Urinary bladder (tissue), 4 donors: ENCODE data around the gene NAPSA. TPM values are rescaled to one million over a fixed set of nuclear protein-coding genes. Genes with fewer than 3 reads are reported as not detected.

ENCODE experiments used
- DNase-seq: peaks from one replicate; pipeline ENCODE4 v3.0.0-alpha.2; 2015; ENCODE audit errors: extremely low spot score
- H3K27ac ChIP-seq: one replicate; pipeline ENCODE4 v1.5.1; 2013; ENCODE audit warnings: low read depth, mild to moderate bottlenecking, moderate library complexity
- H3K36me3 ChIP-seq: one replicate; pipeline ENCODE4 v1.6.1; 2013; ENCODE audit warnings: mild to moderate bottlenecking, moderate library complexity; ENCODE audit not compliant: insufficient read depth
- H3K4me1 ChIP-seq: one replicate; pipeline ENCODE4 v1.6.1; 2013; ENCODE audit warnings: mild to moderate bottlenecking, moderate library complexity; ENCODE audit not compliant: insufficient read depth
- H3K4me3 ChIP-seq: one replicate; pipeline ENCODE4 v1.5.1; 2013; ENCODE audit warnings: low read depth, low read length
- WGBS: extraction: QIAGEN DNeasy Blood & Tissue Kit; methylation state at CpG from one replicate; pipeline ENCODE4 v1.1.7; 2013; 5-methylcytosine and 5-hydroxymethylcytosine counted together
- polyA plus RNA-seq: library from polyadenylated mRNA; stranded (reverse); fragments of 200-250 nt; gene quantifications from one replicate; pipeline ENCODE4 v1.2.3, GENCODE V29; 2013
- total RNA-seq: library from RNA; depleted of rRNA; stranded (reverse); fragments of >200 nt; gene quantifications from one replicate; pipeline ENCODE4 v1.2.3, GENCODE V29; 2014
- donor health status: healthy with polysubstance abuse.
- donor health status: healthy.

The NAPSA gene
- total RNA-seq: 0.58 TPM
- 0.77 TPM for polyA plus RNA-seq

DNA sequence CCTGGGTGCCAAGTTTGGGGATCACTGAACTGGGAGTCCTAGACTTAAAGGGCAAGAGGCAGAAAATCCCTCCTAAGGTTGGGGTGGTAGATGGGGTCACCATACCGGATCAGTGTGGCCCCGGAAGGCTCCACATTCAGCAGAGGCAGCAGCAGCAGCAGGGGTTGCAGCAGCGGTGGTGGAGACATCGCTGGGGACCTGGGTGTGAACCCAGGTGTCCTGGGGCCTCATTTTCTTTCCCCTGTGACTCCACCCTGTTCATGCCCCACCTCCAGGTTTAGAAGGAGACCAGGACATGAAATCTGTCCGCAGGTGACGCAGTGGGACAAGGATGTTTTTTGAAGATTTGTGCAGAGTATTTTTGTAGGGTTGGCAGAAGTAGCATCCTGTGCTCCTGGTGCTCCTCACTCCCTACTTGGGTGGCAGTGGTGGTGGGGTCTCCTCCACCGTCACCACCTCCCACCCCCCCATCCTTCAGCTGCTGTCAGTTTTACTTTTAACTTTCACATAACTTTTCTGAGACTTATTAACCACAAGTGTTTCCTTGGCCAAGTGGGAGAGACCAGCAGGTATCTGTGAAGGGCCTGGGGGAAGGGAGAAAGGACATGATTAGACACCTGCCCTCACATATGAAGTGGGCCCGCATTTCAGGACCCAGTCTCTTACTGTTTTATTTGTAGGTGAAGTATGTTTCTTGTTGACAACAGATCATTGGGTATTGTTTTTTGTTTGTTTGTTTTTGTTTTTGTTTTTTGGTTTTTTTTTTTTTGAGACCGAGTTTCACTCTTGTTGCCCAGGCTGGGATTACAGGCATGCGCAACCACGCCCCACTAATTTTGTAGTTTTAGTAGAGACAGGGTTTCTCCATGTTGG lies at the start of gene NAPSA:
Gene NAPSA (minus strand): TSS at position 206 of the 873 bp plus-strand sequence. CDS start 18 bp downstream, at position 188.
- H3K4me1 ChIP-seq: no peaks in the 10 kb centered on the region
- 81% methylated on average over 11 of the region's 11 CpGs for WGBS
- DNase-seq: no peak
- H3K36me3 ChIP-seq: no peaks in the 10 kb centered on the region
- H3K27ac ChIP-seq: no peak within 1 kb of the TSS
- no peak within 1 kb of the TSS for H3K4me3 ChIP-seq

DNA sequence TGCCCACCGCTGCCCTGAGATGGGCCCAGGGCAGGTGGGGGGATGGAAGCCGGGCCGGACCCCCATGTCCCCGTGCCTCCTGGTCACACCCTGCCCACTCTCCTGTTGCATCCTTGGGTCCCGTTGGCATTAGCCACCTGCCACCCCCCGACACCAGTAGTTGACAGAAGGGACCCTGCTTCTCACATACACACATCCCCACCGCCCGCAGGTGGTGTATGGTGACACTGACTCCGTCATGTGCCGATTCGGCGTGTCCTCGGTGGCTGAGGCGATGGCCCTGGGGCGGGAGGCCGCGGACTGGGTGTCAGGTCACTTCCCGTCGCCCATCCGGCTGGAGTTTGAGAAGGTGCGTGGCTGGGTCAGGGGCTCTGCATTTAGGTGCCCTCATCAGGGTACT lies 48.1 kb upstream of the NAPSA start:
- H3K4me1 ChIP-seq: no peaks in the 10 kb centered on the region
- no peak overlapping the region for H3K4me3 ChIP-seq
- H3K36me3 ChIP-seq: no peaks in the 10 kb centered on the region
- H3K27ac ChIP-seq: no peak overlapping the region
- WGBS: 94% methylated on average over 21 of the region's 21 CpGs
- DNase-seq: no peak

DNA sequence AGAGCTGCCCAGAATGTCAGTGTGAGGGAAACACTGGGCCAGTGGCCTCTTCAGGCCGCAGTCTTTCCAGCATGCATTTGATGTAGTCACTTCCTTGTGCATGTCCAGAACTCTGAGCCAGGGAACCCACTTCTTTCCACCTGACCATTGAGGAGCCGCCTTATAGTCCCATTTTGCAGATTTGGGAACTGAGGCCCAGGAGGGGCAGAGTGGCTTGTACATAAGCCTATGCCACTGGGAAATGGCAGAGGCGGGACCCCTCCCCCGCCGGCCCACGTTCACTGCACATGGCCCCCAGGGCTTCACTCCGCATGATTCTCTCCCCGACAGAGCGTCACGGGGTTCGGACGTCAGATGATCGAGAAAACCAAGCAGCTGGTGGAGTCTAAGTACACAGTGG lies 47.7 kb upstream of the NAPSA start:
- DNase-seq: no peak
- 93% methylated on average over 13 of the region's 13 CpGs for WGBS
- H3K36me3 ChIP-seq: no peaks in the 10 kb centered on the region
- no peaks in the 10 kb centered on the region for H3K4me1 ChIP-seq
- no peak overlapping the region for H3K4me3 ChIP-seq
- H3K27ac ChIP-seq: no peak overlapping the region

DNA sequence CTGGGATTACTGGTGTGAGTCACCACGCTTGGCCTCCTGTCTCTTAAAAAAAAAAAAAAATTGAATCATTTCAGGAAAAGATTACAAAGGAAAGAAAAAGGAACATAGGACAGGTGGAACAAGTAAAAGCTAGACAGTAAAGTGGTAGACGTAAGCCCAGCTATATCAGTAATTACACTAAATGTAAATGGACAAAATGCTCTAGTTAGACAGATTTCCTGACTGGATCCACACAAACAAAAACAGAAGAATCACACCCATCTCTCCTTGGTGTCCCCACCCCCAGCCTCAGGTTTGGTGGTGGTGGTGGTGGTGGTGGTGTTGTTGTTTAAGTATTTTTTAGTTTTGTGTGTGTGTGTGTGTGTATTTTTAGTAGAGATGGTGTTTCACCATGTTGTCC lies 47.0 kb upstream of the NAPSA start:
- Histone ChIP-seq H3K4me3 (no peak overlapping the region), H3K4me1 (no peaks in the 10 kb centered on the region), H3K27ac (no peak overlapping the region), H3K36me3 (no peaks in the 10 kb centered on the region)
- WGBS: 91% methylated on average over 2 of the region's 2 CpGs
- DNase-seq: no peak

DNA sequence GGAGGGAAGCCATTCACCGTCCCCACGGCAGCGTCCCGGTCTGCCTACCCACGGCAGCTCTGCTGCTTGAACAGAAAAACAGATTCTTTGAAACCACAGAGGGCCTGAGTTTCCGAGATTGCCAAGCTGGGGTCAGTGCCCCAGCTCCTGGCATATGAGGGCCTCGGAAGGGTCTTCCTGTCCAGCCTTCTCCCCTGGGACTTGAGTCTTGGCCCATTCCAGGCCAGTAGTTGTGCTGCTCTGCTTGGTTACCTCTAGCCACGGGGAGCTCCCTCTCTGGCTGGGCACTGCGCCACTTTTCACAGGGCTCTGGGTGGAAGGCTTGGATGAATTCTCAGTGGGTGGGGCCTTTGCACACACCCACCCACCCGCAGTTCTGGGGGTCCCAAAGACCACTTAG lies 44.7 kb upstream of the NAPSA start:
- 85% methylated on average over 10 of the region's 10 CpGs for WGBS
- no peak overlapping the region for H3K4me3 ChIP-seq
- H3K4me1 ChIP-seq: no peaks in the 10 kb centered on the region
- H3K27ac ChIP-seq: no peak overlapping the region
- DNase-seq: no peak
- H3K36me3 ChIP-seq: no peaks in the 10 kb centered on the region

DNA sequence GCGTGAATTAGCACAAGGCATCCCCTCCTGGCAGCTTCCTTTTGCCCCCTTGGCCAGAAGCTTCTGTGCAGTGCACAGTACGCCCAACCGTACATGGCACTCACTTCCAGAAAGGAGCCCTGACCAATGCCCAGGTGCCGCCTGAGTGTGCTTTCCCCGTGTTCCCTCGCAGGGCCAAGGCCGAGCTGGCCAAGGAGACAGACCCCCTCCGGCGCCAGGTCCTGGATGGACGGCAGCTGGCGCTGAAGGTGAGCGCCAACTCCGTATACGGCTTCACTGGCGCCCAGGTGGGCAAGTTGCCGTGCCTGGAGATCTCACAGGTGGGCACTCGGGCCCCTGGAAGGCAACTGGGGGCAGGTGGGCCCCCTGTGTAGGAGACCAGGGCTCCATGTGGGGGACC lies 43.9 kb upstream of the NAPSA start:
- 96% methylated on average over 17 of the region's 17 CpGs for WGBS
- H3K27ac ChIP-seq: no peak overlapping the region
- DNase-seq: no peak
- no peaks in the 10 kb centered on the region for H3K36me3 ChIP-seq
- H3K4me1 ChIP-seq: no peaks in the 10 kb centered on the region
- no peak overlapping the region for H3K4me3 ChIP-seq

DNA sequence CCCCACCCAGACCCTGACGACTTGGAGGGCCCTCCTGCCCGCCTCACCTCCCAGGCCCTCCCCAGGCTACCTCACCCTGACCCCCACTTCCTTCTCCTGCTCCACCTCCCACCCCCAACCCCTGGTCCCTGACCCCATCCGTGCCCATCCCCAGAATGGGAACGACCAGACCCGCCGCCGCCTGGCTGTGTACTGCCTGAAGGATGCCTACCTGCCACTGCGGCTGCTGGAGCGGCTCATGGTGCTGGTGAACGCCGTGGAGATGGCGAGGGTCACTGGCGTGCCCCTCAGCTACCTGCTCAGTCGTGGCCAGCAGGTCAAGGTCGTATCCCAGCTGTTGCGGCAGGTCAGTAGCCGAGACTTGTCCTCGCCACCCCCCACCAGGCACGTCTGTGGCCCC lies 41.4 kb upstream of the NAPSA start:
- Histone ChIP-seq H3K36me3 (no peaks in the 10 kb centered on the region), H3K4me3 (no peak overlapping the region), H3K4me1 (no peaks in the 10 kb centered on the region), H3K27ac (no peak overlapping the region)
- WGBS: 95% methylated on average over 19 of the region's 19 CpGs
- no peak for DNase-seq

DNA sequence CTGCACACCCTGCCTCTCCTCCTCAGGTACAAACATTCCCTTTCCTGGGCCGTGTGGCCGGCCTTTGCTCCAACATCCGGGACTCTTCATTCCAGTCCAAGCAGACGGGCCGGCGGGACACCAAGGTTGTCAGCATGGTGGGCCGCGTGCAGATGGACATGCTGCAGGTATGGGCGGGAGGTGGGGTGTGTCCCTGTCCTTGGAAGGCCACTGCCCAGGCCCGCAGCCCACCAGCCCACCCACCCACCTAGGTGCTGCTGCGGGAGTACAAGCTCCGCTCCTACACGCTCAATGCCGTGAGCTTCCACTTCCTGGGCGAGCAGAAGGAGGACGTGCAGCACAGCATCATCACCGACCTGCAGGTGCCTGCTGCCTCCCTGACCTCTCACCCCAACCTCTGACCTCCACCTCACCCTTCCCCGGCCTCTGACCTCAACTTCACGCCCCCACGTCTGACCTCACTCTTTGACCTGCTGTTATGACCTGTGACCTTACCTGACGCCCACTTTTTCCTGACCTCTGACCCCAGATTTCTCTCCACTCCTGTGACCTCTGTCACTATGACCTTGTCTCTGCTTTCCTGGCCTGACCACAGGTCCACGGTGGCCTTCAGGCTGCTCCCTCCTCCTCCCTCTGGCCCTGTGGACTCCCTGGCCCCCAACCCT lies 40.8 kb upstream of the NAPSA start:
- Histone ChIP-seq H3K36me3 (no peaks in the 10 kb centered on the region), H3K4me3 (no peak overlapping the region), H3K27ac (no peak overlapping the region), H3K4me1 (no peaks in the 10 kb centered on the region)
- no peak for DNase-seq
- WGBS: 93% methylated on average over 22 of the region's 22 CpGs

DNA sequence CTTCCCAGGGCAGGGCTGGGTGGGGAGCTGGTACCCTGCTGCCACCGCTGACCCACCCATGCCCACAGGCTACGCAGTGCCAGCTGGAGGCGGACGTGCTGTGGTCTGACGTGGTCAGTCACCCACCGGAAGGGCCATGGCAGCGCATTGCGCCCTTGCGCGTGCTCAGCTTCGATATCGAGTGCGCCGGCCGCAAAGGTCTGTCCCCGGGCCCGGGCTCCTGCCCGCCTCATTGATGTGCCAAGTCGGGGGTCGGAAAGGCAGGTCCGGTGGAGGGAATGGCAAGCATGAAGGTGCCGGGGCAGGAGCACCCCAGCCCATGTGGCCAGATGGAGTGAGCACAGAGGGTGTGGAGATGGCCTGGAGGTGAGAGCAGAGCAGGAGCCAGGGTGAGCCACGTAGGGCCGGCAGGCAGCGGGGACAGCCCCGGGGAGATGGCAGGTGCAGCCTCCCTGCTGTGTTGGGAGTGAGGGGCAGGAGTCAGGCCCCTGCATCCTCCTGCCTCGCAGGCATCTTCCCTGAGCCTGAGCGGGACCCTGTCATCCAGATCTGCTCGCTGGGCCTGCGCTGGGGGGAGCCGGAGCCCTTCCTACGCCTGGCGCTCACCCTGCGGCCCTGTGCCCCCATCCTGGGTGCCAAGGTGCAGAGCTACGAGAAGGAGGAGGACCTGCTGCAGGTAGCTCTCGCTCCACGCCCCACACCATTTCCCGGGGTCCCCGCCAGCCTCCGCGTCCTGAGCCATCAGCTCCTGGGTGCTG lies 37.3 kb upstream of the NAPSA start:
- Histone ChIP-seq H3K4me1 (no peaks in the 10 kb centered on the region), H3K36me3 (no peaks in the 10 kb centered on the region), H3K27ac (no peak overlapping the region), H3K4me3 (no peak overlapping the region)
- 98% methylated on average over 41 of the region's 41 CpGs for WGBS
- no peak for DNase-seq

DNA sequence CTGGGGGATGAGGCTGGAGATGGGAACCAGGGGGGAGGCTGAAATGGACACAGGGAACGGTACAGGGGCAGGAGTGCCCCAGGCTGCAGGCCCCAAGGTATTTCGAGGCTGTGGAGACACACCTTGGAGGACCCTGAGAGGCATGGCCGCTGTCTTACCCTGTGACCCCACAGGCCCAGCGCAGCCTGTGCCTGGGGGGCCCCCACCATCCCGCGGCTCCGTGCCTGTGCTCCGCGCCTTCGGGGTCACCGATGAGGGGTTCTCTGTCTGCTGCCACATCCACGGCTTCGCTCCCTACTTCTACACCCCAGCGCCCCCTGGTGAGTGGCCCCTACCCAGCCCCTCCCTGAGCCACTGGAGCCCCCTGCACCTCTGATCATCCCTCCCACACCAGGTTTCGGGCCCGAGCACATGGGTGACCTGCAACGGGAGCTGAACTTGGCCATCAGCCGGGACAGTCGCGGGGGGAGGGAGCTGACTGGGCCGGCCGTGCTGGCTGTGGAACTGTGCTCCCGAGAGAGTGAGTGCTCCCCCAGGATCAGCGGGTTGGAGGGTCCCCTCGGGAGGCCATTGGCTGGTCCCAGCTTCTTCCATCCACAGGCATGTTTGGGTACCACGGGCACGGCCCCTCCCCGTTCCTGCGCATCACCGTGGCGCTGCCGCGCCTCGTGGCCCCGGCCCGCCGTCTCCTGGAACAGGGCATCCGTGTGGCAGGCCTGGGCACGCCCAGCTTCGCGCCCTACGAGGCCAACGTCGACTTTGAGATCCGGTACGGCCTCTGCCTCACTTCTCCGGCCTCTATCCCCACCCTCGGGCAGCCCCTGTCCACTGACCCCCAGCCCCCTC lies 36.4 kb upstream of the NAPSA start:
- H3K4me1 ChIP-seq: no peaks in the 10 kb centered on the region
- no peak overlapping the region for H3K27ac ChIP-seq
- 93% methylated on average over 48 of the region's 48 CpGs for WGBS
- no peak for DNase-seq
- H3K36me3 ChIP-seq: no peaks in the 10 kb centered on the region
- no peak overlapping the region for H3K4me3 ChIP-seq

DNA sequence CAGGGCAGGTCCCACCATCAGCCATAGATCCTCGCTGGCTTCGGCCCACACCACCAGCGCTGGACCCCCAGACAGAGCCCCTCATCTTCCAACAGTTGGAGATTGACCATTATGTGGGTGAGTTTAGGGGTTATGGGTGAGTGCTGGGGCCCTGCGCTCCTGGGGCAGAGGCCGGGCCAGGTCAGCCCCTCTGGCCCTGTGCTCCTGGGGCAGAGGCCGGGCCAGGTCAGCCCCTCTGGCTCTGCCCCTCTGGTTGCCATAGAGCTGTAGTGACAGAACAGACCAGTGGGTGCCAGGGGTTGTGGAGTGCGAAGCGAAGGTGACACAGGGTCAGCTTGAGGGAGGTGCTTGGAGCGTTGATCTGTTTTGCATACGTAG lies 33.9 kb upstream of the NAPSA start:
- Histone ChIP-seq H3K36me3 (no peaks in the 10 kb centered on the region), H3K27ac (no peak overlapping the region), H3K4me3 (no peak overlapping the region), H3K4me1 (no peaks in the 10 kb centered on the region)
- DNase-seq: no peak
- WGBS: 99% methylated on average over 10 of the region's 10 CpGs

DNA sequence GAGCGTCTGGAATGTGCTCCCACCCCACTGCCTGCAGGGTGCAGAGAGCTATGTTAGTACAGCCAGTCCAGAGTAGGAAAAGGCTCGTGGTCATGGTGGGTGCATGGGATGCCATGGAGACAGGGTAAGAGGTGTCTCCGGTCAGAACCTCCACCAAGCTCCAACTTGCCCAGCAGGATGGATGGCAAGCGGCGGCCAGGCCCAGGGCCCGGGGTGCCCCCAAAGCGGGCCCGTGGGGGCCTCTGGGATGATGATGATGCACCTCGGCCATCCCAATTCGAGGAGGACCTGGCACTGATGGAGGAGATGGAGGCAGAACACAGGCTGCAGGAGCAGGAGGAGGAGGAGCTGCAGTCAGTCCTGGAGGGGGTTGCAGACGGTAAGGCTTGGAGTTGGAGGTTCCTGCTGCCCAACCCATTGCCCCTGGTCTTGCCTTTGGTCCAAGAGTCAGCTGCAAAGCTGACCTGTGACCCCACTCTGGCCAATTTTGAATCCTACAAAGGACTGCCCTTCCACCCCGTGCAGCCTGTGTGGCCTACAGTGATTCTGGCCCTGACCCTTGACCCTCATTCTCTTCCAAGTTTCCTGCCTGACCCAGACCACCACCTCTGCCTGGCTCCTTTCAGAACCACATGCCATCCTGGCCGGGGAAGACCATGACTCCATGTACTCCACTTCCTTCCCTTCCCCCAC lies 33.4 kb upstream of the NAPSA start:
- Histone ChIP-seq H3K27ac (no peak overlapping the region), H3K4me1 (no peaks in the 10 kb centered on the region), H3K36me3 (no peaks in the 10 kb centered on the region), H3K4me3 (no peak overlapping the region)
- no peak for DNase-seq
- WGBS: 94% methylated on average over 13 of the region's 13 CpGs

DNA sequence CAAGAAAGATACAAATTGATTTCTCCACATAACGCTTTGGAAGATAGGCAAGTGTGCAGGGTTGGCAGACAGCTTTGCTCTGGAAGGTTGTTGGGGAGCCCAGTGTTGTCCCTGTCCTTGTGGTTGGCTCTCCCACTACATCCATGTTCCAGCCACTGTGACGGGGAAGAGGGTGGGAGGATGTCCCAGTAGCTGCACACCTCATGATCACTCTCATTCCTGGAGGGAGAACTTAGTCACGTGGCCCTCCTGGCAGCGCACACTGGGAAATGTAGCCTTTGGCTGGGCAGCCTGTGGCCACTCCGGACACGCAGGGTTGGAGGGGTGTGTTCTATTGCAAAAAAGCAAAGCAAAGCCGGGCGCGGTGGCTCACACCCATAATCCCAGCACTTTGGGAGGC lies 28.6 kb upstream of the NAPSA start:
- H3K36me3 ChIP-seq: no peaks in the 10 kb centered on the region
- no peak overlapping the region for H3K27ac ChIP-seq
- no peak overlapping the region for H3K4me3 ChIP-seq
- DNase-seq: no peak
- H3K4me1 ChIP-seq: no peaks in the 10 kb centered on the region
- 97% methylated on average over 9 of the region's 9 CpGs for WGBS
